Mesenteric fat pad (tissue), 1 donor: Measurements from ENCODE around the gene TNFAIP6. TPM values are rescaled to one million over a fixed set of nuclear protein-coding genes. Genes with fewer than 3 reads are reported as not detected.
"Not testable (repeated sequence)": the region's sequence is repeated elsewhere in the genome, so short reads cannot be mapped to it uniquely, and the experiment has no call there.

ENCODE experiments used
- DNase-seq: peaks from one replicate; pipeline ENCODE4 v3.0.0-alpha.2; 2020; ENCODE audit warnings: low spot score
- long read RNA-seq: library from polyadenylated mRNA; unstranded; transcript quantifications from one replicate; pipeline ENCODE4 v2.0.0, GENCODE V29; 2020
- total RNA-seq: library from RNA; stranded (reverse); fragmentation: NEBNext Ultra II Directional; extraction: Animal tissue kit (Norgen Biotek cat#: 25700); gene quantifications from one replicate; pipeline ENCODE4 v1.2.1, GENCODE V29; 2021
- donor health status: DM: yes; HTN: yes; CAD: no.

Gene TNFAIP6, protein sequence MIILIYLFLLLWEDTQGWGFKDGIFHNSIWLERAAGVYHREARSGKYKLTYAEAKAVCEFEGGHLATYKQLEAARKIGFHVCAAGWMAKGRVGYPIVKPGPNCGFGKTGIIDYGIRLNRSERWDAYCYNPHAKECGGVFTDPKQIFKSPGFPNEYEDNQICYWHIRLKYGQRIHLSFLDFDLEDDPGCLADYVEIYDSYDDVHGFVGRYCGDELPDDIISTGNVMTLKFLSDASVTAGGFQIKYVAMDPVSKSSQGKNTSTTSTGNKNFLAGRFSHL
- total RNA-seq, result 25.4 TPM
- long read RNA-seq, transcript TNFAIP6-201 (6 exons, 1,424 nt), result major isoform, 33 of 65 reads
- long read RNA-seq, partial matches to known transcripts, result 21 of 65 reads
- long read RNA-seq, other reads (novel, unspliced or antisense), result 11 of 65 reads

DNA sequence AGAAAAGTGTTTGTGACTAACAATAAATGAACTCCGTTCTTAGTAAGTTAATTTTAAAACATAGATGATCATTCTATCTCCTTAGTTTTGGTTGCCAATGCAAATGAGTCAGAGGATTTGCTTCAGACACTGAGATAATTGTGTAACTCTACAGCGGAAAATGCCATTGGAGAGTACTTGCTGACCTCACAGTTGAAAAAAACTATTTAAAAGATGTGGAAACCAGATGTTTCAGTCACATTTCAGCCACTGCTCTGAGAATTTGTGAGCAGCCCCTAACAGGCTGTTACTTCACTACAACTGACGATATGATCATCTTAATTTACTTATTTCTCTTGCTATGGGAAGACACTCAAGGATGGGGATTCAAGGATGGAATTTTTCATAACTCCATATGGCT lies at the start of gene TNFAIP6:
Gene TNFAIP6 (plus strand): TSS at position 234 of the 400 bp plus-strand sequence. CDS start 75 bp downstream, at position 309.
- no peak for DNase-seq

DNA sequence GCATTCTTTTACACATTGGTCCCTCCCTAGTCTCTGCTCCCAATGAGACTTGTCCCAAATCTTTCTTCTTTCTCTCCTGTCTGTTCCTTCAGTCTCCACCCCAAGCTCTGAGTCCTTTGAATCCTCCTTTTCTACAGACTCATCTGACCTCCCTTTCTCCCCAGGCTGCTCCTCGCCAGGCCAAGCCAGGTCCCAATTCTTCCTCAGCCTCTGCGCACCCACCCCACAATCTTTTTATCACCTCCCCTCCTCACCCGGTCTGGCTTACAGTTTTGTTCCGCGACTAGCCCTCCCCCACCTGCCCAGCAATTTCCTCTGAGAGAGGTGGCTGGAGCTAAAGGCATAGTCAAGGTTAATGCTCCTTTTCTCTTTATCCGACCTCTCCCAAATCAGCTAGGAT lies 47.1 kb upstream of the TNFAIP6 start:
- not testable (repeated sequence) for DNase-seq

DNA sequence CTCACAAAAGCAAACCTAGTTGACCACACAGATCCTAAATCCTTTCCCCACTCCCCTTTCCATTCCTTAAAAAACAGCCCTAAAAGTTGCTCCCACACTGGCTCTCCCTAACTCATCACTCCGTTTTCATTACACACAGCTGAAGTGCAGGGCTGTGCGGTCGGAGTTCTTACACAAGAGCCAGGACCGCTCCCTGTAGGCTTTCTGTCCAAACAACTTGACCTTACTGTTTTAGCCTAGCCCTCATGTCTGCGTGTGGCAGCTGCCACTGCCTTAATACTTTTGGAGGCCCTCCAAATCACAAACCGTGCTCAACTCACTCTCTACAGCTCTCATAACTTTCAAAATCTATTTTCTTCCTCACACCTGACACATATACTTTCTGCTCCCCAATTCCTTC lies 45.0 kb upstream of the TNFAIP6 start:
- not testable (repeated sequence) for DNase-seq

DNA sequence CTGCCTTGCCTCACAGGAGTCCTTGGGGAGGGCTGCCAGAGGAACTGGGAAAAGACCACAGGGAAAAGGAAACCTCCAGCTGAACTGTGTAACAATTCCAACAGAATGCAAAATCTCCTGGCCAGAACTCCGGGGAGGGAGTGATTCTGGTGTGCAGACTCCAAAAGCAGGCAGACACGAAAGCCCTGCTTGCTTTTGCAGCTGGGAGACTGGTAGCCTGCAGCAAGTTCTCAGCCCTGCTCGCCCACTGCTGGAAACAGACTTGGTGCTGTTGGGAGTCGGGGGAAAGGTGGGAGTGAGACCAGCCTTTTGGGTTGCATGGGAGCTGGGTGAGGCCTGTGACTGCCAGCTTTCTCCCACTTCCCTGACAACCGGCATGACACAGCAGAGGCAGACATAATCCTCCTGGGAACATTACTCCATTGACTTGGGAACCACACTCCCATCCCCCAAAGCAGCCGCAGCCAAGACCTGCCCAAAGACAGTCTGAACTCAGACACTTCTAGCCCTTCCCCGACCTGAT lies 42.0 kb upstream of the TNFAIP6 start:
- no peak for DNase-seq

DNA sequence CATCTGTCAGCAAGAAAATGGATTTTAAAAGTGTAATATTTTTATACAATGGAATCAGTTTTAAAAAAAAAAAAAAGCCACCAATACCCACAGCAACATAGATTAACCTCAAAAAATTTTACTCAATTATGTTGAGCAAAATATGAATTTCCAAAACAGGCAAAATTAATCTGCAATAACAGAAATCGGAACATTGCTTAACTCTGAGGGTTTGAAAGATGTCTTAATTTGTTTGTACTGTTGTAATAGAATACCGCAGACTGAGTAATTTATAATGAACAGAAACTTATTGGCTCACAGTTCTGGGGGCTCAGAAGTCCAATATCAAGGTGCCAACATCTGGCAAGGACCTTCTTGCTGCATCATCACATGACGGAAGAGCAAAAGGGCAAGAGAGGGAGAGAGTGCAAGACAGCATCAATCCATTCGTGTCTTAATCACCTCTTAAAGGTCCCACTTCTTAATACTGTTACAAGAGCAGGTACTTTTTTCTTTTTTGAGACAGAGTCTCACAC lies 31.8 kb upstream of the TNFAIP6 start:
- DNase-seq, result no peak

DNA sequence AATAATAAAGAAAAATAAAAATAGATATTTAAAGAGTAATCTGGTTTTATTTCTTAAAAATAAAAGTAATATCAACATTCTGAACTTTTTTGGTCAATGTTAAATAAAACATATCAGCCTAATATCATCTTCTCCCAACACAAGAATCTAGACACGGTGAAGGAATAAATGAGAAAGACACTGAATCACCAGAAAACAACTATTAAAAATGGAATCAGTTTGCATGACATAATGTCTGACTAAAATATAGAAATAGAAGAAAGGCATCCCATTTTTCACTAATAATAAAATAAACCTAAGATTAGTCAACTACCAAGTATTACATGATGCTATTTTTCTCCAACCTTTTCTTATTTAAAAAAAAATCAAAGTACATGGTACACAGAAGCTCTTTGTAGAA lies 30.8 kb upstream of the TNFAIP6 start:
- no peak for DNase-seq

DNA sequence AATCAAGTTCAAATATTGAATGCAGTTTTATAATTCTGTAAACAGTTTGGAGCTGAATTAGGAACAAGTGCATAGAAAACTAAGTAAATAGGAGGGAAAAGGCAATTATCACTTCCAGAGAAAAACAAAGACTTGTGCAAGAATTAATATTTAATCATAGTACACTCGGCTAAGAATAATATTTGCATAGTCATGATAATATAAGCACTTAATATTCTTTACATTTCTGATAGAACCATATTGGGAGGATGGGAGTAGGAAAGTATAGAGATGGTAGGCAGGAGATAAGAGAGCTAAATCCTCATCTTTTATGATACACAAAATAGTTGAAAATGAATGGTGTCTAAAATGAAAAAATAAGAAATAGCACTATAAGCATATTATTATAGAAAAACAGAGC lies 27.4 kb upstream of the TNFAIP6 start:
- no peak for DNase-seq

DNA sequence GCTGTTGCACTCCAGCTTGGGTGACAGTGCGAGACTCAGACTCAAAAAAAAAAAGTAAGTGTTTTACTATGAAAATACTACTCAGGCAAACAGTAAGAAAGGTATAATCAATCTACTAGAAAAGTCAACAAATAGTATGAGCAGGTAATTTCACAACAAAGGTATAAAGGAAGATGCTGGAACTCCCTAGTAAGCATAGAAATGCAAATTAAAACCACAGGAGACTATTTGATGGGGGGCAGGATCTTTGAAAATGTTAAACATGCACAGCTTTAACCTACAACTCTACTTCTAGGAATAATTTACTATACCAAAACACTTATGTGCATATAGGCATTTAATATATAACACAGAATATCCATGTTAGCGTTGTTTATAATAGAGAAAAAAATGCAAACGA lies 24.3 kb upstream of the TNFAIP6 start:
- no peak for DNase-seq

DNA sequence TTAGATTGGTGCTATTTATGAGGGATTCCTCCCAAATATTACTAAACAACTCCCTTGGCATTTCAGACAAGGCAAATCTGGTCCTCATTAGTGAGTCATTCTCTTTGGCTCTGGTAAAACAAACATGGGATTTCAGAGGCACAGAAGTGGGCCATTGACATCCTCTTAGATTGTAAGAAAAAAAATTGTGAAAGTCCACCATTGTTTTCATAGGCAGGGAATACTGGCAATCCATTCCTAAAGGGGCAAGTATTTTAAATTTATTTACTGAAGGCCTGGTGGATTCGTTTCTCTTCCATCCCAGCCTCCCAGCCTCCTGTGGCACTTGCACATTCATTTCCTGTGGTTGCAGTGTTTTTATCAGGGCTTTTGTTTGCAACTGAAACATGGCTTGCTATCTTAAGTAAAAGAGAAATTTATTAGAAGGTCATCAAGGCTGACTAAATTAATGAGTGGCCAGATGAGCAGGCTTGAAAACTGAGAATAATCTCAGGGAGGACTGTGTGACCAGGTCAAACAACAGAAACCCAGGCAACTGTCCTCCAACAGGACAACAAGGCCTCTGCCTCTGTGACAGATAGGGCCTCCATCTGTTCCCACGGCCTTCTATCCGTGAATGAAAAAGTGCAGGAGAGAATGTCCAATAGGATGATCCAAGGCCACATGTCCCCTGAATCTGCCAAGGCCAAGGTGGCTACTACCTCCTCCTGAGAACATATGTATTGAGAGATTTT lies 23.1 kb upstream of the TNFAIP6 start:
- no peak for DNase-seq

DNA sequence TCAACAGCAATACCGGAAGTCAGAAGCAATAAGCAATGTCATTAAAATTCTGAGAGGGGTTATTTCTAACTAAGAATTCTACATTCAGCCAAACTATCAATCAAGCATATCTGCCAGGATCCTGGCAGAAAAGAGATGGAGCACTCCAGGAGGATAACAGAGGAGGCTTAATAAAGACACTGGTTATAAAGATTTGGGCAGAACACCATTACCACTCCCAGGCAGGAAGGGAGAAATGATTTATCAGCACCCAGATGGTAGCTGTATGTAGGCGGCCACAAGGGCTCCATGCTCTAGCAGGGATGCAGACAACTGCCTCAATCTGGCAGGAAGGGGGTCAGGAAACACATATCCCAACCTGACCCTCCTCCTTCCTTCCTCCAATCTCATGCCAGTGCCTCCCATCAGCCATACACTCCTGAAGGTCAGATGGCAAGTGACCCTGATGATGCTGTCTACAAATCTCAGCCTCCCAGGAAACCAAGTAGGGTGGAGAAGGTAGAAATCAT lies 20.5 kb upstream of the TNFAIP6 start:
- no peak for DNase-seq

DNA sequence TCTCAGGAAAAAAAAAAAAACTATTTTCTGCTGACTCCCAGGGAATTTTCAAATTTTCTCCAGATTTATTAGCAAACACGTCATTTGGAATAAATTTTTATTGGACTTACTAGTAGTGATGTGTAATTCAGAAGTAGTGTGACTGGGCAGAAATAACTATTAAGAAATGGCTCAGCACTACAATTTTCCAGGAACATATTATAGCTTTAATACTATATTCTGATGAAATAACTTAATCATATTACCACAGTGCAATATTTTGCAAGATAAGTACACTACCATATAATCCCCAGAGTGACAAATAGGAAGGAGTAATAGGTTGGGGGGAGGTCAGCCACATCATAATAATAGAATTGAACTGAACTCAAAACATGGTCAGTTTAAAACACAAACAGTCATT lies 19.7 kb upstream of the TNFAIP6 start:
- DNase-seq, result no peak

DNA sequence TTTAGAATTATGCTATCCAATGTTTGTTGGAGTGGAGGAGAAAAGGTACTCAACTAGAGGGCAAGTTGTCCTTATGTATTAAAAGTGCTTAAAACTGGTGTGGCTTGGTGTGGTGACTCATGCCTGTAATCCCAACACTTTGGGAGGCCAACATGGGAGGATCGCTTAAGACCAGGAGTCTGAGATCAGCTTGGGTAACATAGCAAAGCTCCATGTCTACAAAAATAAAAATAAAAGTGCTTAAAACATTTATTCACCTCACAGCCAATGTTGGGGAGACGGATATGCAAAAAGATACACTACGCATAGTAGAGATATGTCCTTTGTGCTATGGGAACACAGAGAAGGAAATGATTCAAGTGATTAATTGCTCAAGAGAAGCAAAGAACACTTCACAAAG lies 19.3 kb upstream of the TNFAIP6 start:
- no peak for DNase-seq

DNA sequence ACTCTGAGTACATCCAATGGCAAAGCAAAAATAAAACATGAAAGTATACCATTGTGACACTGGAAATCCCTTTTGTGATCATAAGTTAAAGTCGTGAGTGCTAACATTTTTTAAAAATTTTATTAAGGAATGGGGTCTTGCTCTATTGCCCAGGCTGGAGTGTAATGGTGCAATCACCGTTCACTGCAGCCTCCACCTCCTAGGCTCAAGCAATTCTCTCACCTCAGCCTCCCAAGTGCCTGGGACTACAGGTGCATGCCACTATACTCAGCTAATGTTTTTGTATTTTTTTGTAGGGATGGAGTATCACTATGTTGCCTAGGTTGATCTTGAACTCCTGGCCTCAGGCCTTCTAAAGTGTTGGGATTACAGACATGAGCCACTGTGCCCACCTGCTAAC lies 14.3 kb upstream of the TNFAIP6 start:
- no peak for DNase-seq

DNA sequence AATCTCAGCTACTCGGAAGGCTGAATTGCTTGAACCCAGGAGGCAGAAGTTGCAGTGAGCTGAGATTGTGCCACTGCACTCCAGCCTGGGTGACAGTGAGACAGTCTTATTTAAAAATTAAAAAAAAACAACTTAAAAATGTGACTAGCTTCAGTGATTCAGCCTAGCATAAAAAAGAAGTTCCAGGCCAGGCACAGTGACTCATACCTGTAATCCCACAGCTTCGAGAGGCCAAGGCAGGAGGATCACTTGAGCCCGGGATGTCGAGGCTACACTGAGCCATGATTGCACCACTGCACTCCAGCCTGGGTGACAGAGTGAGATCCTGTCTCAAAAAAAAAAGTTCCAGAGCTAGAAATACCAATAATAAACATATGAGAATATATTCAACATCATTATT lies 13.2 kb upstream of the TNFAIP6 start:
- DNase-seq, result not testable (repeated sequence)

DNA sequence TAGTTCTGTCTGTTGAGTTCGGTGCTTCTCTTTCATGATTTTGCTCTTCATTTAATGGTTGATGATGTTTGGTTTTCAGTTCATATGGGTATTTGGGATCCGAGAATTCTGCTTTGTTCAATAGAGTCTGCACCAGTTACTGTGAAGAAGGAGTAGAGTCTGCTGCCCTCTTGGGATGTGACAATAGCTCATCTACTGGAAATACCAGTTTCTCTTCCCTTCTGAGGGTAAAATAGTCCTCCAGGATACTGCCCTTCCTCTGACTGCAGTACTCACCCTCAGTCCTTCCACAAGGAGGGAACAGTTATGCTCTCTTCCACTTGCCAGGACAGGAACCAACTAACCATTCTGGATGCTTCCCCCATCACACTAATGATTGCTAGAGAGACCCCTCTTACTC lies 12.5 kb upstream of the TNFAIP6 start:
- no peak for DNase-seq

DNA sequence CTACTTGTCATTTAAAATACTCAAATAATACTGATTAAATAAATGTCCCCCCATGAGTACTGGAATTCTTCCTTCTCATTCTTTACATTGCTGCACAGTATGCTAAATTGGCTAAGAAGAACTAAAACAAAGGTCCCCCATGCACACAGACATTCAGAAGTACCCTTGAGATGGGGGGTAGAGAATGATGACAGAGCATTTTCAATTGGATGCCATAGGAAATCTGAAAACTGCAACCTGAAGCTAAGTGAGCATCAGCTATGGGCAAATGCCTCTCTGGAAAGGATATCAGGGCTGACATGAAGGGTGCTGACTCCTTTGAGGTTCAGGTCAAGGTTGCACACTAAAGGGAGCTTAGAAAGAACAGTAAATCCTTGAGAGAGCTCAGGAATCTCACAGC lies 10.1 kb upstream of the TNFAIP6 start:
- DNase-seq, result no peak

DNA sequence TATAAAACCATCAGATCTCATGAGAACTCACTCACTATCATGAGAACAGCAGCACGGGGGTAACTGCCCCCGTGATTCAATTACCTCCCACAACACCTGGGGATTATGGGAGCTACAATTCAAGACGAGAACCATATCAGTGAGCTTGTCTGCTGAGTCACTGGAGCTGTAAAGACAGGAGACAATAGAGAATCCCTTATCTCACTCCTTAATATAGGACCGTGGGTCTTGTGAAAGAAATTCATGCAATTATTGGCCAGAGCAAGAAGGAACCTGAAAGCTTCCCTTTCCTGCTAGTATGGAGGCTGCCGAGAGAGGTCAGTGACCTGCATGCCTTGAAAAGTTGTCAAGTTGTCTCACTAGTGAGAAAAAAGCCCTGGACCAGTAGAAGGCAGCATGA lies 9.5 kb upstream of the TNFAIP6 start:
- DNase-seq, result no peak

DNA sequence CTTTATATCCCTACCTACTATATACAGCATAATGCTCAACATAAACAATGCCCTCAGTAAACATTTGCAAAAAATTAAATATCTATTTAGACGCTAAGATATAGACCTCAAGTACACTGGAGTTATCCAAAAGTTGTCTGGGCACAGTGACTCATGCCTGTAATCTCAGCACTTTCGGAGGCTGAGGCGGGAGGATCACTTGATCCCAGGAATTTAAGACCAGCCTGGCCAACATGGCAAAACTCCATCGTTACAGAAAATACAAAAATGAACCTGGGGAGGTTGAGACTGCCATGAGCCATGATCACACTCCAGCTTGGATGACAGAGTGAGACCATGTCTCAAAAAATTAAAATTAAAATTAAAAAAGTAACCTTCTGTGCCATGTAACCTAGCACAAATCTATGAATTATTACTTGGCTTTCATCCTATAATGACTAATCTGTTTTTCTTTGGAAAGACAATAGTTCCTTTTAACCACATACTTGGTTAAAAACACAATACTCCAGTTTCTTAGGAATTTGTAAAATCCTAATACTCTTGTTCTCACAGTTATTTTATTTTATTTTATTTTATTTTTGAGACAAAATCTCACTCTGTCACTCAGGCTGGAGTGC lies 6.7 kb upstream of the TNFAIP6 start:
- DNase-seq, result no peak

DNA sequence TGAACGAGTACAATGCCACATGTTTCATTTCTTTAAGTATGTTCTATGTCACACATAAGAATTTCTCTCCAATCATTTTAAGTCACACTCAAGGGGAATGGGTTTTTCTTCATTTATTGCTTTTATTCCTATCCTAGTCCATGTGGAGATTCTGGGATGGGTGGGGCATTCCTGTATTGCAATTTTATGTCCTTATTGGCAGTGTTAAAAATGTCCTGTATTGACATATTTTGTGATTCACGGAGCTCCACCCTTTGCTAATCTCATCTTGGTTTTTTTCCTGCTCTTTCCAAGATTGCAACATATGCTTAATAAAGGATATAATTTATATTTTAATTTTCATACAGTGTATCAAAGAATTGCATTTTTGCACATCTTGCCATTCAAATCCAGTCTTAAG lies 3.4 kb upstream of the TNFAIP6 start:
- DNase-seq, result no peak

DNA sequence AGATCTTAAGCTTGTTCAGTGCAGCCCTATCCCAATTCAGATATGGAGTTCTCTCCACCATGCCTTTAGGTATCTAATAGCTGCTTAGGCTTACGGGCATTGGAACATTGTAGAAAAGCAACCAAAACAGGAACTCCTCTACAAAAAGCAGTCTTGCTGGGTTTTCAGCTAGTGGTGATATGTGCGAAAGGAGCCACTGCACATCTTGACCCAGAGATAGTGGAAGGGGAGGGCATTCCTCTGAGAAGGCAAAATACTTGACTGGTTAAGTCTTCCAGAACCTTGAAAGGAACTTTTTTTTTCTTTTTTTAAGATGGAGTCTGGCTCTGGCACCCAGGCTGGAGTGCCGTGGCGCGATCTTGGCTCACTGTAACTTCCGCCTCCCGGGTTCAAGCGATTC lies 2.6 kb upstream of the TNFAIP6 start:
- DNase-seq, result no peak

DNA sequence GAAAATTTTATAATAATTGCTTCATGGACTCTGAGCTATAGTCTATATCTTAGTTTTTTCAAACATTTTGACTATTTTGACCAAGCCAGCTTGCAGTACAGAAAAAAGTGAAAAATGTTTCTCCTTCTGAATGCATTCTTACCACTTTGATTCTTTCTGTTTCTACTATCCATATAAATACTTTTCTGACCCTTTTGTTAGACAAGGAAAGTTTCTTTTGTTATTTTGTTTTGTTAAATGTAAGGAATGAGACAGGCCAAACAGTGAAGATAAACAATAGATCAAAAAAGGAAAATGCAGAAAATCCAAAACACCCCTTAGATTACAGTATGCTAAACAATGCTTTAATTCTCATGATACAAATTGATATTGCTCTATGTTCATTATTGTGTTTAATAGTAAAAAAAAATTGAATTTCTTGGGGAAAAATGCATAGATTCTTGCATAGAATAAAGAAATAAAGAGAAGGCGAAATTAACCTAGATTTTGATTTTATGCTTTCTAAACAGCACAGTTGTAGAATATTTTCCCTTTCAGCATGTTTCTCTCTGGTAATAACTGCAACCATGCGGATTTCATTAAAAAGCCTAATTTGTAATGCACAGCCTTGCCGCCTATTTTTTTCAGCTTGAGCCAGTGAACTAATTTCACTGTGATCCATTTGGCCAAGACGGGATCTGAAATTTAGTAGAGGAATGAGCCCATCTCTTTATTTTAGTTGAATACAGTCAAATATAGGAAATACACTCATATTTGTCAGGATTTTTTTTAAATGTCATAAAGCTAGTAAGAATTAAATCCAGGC lies 976 bp downstream of the TNFAIP6 start:
- DNase-seq, result no peak
